HG03103 (cell line): ENCODE measurements around the gene NUP58.

Source experiments
- ATAC-seq: cut with Tn5 transposase; IDR thresholded peaks from one replicate; pipeline ENCODE4 v1.9.1; 2021; ENCODE audit warnings: low read depth; ENCODE audit not compliant: unreplicated experiment

NUP58 gene

GRCh38 chr13:25301347-25302113 is at the start of gene NUP58:
TSS of gene NUP58 (plus strand) at chr13:25301625. CDS start at chr13:25301774, 149 bp downstream.
- peak; percentile 99 for ATAC-seq

GRCh38 chr13:25252225-25252624 is 49.2 kb upstream of the NUP58 start:
- no peak for ATAC-seq

GRCh38 chr13:25252752-25253151 is 48.7 kb upstream of the NUP58 start:
- ATAC-seq = no peak

- no peak for ATAC-seq
These were observed 47.7 kb upstream of the NUP58 start for GRCh38 chr13:25253702-25254101.

GRCh38 chr13:25262261-25262660 is 39.2 kb upstream of the NUP58 start:
- ATAC-seq = no peak

- ATAC-seq = no peak
These were observed 34.7 kb upstream of the NUP58 start for GRCh38 chr13:25266706-25267105.

GRCh38 chr13:25267715-25268114 is 33.7 kb upstream of the NUP58 start:
- ATAC-seq = no peak

GRCh38 chr13:25268561-25268960 is 32.9 kb upstream of the NUP58 start:
- ATAC-seq = no peak

- no peak for ATAC-seq
These were observed 24.7 kb upstream of the NUP58 start for GRCh38 chr13:25276748-25277147.

- no peak for ATAC-seq
These were observed 21.0 kb upstream of the NUP58 start for GRCh38 chr13:25280396-25280795.

GRCh38 chr13:25281193-25281934 is 20.1 kb upstream of the NUP58 start:
- peak; percentile 52 for ATAC-seq

- ATAC-seq = peak; percentile 20
These were observed 19.5 kb upstream of the NUP58 start for GRCh38 chr13:25281935-25282332.

- peak; percentile 16 for ATAC-seq
These were observed 15.0 kb upstream of the NUP58 start for GRCh38 chr13:25286308-25286968.

- ATAC-seq = peak; percentile 93
These were observed 14.2 kb upstream of the NUP58 start, which contains the start of gene MTMR6 for GRCh38 chr13:25286969-25287961. TSS of gene MTMR6 (minus strand) at chr13:25287488. CDS start at chr13:25287247, 241 bp downstream.

GRCh38 chr13:25288966-25289365 is 12.5 kb upstream of the NUP58 start:
- no peak for ATAC-seq

GRCh38 chr13:25291691-25292090 is 9.7 kb upstream of the NUP58 start:
- no peak for ATAC-seq

GRCh38 chr13:25292301-25292700 is 9.1 kb upstream of the NUP58 start:
- ATAC-seq = no peak

- no peak for ATAC-seq
These were observed 6.2 kb upstream of the NUP58 start for GRCh38 chr13:25295228-25295627.

GRCh38 chr13:25295701-25296100 is 5.7 kb upstream of the NUP58 start:
- ATAC-seq = no peak

- ATAC-seq = peak; percentile 17
These were observed 521 bp upstream of the NUP58 start for GRCh38 chr13:25300861-25301346.
